GM21447 (cell line): ENCODE data around the gene YPEL4.

Experiments
- ATAC-seq: cut with Tn5 transposase; IDR thresholded peaks from one replicate; pipeline ENCODE4 v1.9.1; 2021; ENCODE audit not compliant: unreplicated experiment

The YPEL4 gene

GRCh38 chr11:57596266-57596885 is 53.3 kb downstream of the YPEL4 start:
- no peak for ATAC-seq
